Heart left ventricle (tissue), 13 donors: ENCODE measurements around the gene ZBTB20.

Experiments used
- POLR2A ChIP-seq, 2 donors: fragments of 450-650 bp; IDR thresholded peaks; one replicate each; pipeline ENCODE4 v1.6.1; 2017; ENCODE audit warnings: antibody characterized with exemption in 2 of 2, mild to moderate bottlenecking in 2 of 2, moderate library complexity in 2 of 2
- TF ChIP-seq, protein P1 (sequence below), 12 donors: fragments of 200-600 bp; sonication (generic) in 4 of 12; IDR thresholded peaks; one replicate each; pipeline versions ENCODE4 v1.5.0 to v1.8.0; 2018 to 2022; ENCODE audit warnings: antibody characterized with exemption in 12 of 12, mild to moderate bottlenecking in 5 of 12
- donor health status: ischemic (EF 13 %, LVEDD 7.1; RV severe dilation, severe dysfunction).
- donor health status: DM: no; HTN: yes; CAD: no.
- donor health status: DM: no; HTN: no; CAD: no.
- donor health status: ischemic (EF 25% LVEDD 6.9; RV normal size, moderate dysfunction).
- donor health status: ischemic (EF 25% LVEDD 5.7; RV mildly dilated, moderate dysfunction).
- donor health status: ischemic (EF 35%, LVEDD 5.7; RV mildly dilated, moderate dysfunction).
- donor health status: nonischemic (EF 11% LVEDD 7.7; RV severe dilation, severe dysfunction).
- donor health status: DM: yes; HTN: yes; CAD: no.
- donor health status: PGD.
- donor health status: ischemic (EF 29% LVEDD 5.4; RV normal size, mild dysfunction).
- donor health status: nonischemic (EF 23%, LVEDD 6.1; RV moderate dilation, normal function).

DNA sequence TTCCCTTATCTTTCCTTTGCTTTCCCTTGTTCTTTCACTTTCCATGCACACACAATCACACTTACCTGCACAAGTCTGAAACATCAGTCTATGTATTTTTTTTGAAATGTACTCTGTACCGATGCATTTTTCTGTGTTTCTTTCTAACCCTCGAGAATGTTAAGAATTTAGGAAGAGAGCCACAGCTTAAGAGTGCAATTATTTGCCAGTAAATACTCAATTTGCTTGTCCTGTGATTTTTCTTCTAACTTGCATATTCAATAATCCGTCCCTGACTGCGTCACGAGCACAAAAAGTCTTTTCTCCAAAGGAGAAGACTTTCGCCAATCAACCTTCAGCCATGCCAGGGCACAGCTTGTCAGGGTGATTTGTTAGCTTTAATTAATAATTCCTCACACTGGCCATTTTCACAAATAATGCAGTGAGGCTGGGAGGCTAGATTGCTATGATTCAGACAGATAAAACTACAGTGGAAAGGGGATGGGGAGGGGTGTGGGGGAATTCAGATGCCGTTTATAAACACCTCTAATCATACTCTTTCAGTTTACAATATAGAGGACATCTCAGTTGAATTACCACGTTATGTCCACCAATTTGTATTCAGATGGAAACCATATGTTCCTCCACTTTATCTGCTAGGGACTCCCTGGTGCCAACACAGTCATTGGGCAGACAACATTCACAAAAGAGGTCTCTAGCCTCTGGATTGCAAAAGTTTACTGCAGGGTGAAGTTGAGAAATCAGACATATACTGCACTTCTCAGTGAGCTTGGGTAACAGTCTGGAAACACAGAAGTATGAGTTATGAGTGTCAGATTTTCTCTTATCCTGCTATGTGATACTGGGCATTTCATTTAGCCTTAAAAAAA lies 388.0 kb downstream of the ZBTB20 start:
- TF ChIP-seq, protein P1, sequence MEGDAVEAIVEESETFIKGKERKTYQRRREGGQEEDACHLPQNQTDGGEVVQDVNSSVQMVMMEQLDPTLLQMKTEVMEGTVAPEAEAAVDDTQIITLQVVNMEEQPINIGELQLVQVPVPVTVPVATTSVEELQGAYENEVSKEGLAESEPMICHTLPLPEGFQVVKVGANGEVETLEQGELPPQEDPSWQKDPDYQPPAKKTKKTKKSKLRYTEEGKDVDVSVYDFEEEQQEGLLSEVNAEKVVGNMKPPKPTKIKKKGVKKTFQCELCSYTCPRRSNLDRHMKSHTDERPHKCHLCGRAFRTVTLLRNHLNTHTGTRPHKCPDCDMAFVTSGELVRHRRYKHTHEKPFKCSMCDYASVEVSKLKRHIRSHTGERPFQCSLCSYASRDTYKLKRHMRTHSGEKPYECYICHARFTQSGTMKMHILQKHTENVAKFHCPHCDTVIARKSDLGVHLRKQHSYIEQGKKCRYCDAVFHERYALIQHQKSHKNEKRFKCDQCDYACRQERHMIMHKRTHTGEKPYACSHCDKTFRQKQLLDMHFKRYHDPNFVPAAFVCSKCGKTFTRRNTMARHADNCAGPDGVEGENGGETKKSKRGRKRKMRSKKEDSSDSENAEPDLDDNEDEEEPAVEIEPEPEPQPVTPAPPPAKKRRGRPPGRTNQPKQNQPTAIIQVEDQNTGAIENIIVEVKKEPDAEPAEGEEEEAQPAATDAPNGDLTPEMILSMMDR (IDR thresholded peaks at IDR 0.05), result no peak
- TF ChIP-seq POLR2A (IDR thresholded peaks at IDR 0.05), result no peak
